GM15510 (cell line): ENCODE data around the gene NOL7.
A peak's percentile ranks its signal among the peaks of the same experiment; 100 is the strongest.

ENCODE experiments used
- POLR2A ChIP-seq: IDR thresholded peaks from 3 replicates; pipeline ENCODE4 v1.6.1; 2011; ENCODE audit warnings: borderline replicate concordance; ENCODE audit not compliant: insufficient read length; ENCODE audit errors: extremely low read depth

NOL7 gene

DNA sequence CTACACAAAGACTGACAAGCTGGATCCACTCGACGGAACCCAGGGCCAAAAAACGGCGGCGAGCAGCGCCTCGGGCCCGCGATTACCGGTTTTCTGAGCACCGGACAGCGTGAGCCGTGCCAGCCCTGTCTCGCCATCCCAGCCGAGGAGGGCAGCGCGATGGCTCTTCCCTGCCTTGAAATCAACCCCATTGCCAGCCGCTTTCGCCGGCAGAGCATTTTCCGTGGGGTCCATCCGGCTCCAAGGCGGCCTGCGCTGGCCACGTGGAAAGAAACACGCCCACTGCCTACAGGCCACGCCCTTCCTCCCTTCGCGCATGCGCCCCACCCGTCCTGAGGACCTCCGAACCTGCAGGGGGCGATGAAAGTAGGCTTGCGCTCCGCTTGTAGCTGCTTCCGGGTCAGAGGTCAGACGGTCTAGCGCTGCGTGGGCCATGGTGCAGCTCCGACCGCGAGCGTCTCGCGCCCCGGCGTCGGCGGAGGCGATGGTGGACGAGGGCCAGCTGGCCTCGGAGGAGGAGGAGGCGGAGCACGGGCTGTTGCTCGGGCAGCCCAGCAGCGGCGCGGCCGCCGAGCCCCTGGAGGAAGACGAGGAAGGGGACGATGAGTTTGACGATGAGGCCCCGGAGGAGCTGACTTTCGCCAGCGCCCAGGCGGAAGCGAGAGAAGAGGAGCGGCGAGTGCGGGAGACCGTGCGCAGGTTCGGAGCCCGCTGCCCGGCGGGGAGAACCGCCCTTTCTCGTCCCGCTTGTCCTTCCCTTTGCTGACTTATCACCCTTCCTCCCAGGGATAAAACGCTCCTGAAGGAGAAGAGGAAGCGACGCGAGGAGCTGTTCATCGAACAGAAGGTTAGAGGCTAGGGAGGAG is at the start of gene NOL7:
Gene NOL7, plus strand, starts transcription at position 410 of the 866 bp plus-strand sequence. Its CDS starts 24 bp downstream, at position 434.
- TF ChIP-seq POLR2A: peak; percentile 89

DNA sequence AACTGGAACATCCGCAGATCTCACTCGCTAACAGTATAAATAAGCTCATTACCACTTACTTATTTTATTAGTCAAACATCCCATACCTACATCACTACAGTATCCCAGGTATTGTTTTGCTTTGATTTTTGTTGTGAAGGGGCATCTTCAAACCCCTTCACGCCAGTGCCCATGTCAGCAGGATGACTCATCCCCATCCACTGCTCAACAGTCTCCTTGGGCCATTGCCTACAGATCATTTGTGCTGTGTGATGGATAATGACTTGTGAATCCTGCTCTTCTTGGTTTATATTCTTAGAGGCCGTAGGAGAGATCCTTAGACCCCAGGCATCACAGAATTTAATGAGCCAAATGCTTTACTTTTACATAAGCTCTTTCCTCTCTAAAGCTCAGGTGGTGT is 49.2 kb upstream of the NOL7 start:
- TF ChIP-seq POLR2A: no peak

DNA sequence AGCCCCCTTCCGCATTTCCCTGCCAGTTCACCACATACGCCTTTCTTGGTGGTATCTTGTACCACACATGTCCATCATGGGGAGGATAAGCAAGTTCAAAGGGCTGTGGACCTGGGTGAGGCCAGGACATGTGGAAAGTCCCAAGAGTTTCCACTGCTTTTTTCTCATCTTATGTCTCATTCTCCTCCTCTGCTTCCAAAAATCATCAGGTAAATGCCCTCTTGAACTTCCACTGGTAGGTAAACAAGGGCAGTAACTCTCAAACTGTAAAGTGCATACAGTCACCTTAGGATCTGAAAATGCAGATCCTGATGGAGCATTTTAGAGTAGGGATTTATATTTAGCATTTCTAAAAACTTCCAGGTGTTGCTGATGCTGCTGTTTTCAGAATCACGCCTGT is 48.6 kb upstream of the NOL7 start:
- TF ChIP-seq POLR2A: no peak

DNA sequence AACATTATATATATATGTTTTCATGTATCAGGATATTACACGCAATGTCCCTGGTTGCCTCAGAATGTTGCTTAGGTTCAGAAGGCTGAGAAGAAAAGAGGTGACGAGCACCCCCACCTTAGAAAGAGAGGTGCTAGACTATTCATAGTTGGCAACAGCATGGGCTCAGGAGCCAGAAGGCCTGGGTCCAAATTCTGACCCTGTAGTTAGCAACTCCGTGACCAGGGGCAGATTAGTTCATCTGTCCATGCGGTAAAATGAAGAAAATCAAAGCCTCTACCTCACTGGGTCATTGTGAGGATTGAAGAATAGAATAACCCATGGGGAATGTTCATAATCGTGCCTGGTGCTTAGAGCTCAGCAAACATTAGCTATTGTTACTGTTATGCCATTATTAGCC is 46.2 kb upstream of the NOL7 start:
- TF ChIP-seq POLR2A: no peak

DNA sequence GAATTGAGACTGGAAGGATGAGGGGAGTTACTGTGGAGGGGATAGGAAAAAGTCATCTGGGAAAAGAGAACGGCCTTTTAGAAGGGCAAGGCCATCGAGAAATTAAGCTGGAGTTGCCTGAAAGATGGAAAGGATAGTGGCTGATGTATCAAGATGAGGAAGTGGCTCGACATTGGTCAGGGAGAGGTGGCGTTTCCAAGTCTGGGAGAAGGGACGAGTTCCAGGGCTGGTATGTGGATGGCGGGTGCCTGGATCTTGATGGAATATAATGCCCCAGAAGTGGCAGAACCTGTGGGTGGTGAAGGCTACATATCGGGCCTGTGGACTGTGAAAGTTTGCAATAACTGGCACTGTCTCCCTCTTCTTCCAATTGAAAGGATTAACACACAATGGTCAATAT is 42.9 kb upstream of the NOL7 start:
- no peak for TF ChIP-seq POLR2A

DNA sequence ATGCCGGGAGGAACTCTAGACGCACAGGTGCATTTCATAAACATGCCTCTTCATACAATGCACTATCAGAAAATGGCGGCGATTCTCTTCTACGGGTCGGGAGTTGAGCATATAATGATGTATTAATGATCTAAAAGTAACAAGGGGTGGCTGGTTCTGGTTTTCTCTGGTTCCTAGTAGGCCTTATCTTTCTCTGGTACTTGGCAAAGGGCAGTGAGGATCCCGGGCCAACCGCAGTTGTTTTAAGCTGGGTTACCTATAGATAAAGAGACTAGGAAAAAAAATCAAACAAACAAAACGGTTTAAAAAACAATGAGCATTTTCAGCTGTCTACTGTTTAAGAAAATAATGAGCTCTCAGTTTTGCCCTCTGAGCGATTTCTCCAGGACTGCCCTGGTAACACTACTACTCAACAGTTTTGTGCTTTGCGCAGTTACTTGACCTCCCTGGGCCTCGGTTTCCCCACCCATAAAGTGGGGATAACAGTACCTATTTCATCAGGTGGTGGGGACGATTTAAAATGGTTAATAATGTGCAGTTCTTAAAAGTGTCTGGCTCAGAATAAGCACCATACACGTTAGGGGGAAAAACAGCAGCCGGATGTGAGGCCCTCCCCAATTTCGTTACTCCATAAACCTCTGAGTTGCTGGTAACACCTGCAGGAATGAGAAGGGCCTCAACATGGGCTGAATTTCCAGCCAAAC is 42.0 kb upstream of the NOL7 start:
- no peak for TF ChIP-seq POLR2A

DNA sequence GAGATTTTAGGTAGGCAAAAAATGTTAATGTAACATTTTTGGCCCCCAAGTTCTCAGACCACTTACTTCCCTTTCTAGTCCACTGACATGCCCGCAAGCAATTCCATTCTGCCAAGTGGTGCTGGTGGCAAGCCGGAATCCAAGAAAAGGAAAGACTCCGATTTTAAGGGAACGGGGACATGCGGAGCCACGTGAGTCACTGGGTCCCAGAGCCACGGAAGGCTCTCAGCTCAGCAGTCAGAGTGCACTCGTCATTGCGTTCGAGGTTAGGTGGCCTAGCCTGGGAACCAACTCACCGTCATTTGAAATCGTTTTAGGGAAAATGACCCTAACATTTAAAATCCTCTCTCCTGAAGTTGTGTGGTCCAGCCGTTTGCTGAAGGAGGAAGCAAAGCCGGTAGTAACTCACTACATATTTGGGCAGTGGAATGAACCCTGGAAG is 41.4 kb upstream of the NOL7 start:
- no peak for TF ChIP-seq POLR2A

DNA sequence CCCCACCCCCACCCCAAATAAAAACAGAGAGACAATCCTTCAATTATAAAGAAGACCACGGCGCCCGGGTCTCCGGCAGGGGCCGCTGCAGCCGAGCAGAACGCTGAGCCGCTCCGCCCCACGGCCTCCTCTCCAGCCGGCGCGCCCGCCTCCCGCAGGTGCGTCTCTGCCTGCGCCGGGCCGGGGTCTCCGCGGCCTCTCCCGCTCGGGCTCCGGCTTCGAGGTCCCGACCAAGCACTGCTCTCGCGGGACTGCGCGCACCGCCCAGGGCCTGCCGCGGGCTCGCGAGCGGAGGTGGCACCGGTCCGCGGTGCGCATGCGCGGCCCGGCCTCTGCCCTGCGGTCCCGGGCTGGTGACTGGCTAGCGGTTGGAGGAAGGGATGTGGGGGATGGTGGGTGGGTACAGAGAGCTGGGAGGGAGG is 41.0 kb upstream of the NOL7 start:
- TF ChIP-seq POLR2A: peak; percentile 88

DNA sequence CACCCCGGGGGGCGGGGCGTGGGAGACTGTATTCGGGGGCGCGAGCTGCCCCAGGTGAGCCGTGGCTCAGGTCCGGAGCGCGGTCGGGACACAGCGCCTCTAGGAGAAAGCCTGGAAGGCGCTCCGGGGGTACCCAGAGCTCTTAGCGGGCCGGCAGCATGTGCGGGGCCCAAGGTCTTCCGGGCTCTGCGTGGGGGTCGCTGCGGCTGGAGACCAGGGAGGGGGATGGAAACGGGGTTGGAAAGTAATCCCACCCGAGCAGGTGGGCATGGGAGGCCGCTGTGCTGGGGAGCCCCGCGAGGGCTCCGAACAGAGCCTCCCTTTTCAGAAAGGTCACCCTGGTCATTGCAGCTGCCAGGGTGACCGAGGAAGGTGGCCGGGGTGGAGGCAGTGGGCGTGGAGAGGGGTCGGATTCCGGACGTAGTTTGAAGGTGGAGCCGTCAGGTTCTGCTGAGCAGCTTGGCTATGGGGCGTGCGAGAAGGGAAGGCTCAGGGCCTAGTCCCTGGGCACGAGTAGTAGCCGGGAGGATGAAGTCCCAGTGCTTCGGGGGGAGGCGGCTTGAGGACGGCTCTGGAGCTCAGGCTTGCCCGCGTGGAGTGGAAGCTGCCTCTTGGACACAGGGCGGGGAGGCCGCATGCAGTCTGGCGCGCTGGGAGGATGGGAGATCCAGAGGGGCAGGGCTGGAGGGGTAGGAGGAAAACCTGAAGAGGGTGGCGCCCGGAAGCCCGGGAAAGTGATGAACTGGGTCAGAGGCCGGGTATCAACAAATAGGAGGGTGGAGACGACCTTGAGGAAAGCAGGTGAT is 40.4 kb upstream of the NOL7 start, which contains the start of gene SIRT5:
Gene SIRT5, plus strand, starts transcription at position 31 of the 806 bp plus-strand sequence. CDS start 9,510 bp downstream, outside the sequence.
- TF ChIP-seq POLR2A: peak; percentile 61

DNA sequence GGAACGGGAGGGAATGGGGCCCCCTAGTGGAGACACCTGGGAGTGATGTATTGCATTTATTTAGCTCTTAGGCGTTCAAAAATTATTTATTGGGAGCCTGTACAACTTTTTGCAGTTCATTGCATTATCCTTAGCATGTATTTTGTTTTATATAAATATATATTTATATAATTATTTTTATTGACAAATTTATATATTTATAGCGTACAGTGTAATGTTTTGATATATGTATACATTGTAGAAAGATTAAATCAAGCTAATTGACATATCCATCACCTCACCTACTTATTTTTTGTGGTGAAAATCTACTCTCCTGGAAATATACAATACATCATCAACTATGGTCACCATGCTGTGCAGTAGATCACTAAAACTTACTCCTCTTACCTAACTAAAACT is 39.8 kb upstream of the NOL7 start:
- TF ChIP-seq POLR2A: no peak

DNA sequence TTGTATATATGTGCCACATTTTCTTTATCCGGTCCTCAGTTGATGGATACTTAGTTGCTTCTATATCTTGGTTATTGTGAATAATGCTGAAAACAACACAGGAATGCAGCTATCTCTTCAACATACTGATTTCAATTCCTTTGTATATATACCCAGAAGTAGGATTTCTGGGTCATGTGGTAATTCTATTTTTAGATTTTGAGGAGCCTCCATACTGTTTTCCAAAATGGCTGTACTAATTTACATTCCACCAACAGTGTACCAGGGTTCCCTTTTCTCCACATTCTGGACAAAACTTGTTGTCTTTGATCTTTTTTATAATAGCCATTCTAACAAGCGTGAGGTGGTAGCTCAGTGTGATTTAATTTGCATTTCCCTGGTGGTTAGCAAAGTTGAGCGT is 39.1 kb upstream of the NOL7 start:
- TF ChIP-seq POLR2A: no peak

DNA sequence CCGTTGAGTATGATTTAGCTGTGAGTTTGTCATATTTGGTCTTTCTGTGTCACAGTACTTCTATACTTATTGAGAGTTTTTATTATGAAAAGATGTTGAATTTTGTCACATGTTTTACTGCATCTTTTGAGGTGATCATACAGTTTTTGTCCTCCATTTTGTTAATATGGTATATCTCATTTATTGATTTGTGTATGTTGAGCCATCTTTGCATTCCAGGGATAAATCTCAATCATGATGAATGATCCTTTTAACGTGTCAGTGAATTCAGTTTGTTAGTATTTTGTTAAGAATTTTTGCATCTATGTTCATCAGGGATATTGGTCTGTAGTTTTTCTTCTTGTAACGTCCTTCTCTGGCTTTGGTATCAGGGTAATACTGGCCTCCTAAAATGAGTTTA is 37.2 kb upstream of the NOL7 start:
- no peak for TF ChIP-seq POLR2A

DNA sequence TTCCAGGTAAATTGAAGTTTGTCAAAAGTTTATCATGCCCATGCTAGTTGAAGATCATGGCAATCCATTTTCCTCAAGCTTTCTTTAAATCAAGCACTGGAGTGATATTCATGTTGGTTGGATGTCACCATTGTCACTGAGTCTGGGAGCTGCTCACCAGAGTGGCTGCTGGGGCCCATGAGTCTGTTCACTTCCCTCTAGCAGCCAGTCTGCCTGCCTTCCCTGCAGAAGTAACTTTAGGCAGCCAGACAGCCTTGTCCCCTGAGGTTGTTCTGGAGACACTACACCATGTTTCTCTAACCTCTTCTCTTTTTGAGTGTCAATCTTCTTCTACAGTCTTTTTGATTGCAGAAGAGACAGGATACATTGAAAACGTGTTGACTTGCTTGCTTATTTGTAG is 35.2 kb upstream of the NOL7 start:
- no peak for TF ChIP-seq POLR2A

DNA sequence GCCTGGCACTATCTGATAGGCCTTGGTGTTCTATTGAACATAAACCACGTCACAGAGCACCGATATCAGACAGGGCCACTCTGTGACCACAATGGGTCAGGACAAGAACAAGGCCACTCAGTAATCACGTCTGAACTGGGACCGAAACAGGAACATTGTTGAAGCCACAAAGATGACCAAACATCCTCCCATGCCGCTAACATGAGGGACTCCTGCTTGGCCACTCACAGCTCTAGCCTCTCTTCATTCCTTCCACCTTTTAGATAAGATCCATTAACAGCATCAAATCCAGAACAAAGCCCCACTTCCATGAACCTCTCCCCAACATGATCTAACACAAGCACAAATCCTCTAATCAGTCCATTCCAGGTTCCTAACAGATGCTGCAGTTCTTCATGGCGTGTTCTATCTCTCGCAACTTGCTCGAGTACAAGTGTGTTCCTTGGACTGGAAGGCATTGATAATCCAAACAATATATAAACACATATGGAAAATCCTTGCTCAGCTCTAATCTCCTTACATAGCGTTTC is 33.4 kb upstream of the NOL7 start:
- no peak for TF ChIP-seq POLR2A
